Fibroblast of villous mesenchyme (primary cell): ENCODE data around the gene NOBOX. TPM values are rescaled to one million over a fixed set of nuclear protein-coding genes. Genes with fewer than 3 reads are reported as not detected.

Experiments used
- DNase-seq: peaks from one replicate; pipeline ENCODE4 v3.0.0-alpha.2; 2010; ENCODE audit warnings: low read depth
- H3K4me3 ChIP-seq: 2 replicates; pipeline ENCODE4 v1.5.1; 2011; ENCODE audit warnings: low read depth, mild to moderate bottlenecking, low read length
- CTCF ChIP-seq: IDR thresholded peaks from 2 replicates; pipeline ENCODE4 v1.5.1; 2012; ENCODE audit warnings: low read depth, mild to moderate bottlenecking, low read length; ENCODE audit not compliant: insufficient read depth
- total RNA-seq: library from RNA; depleted of rRNA; stranded (reverse); fragments of >200 nt; gene quantifications from 2 replicates; pipeline ENCODE4 v1.2.3, GENCODE V29; 2012

The NOBOX gene
- not detected in 2 replicates for total RNA-seq

GRCh38 chr7:144403649-144404061 lies at the start of gene NOBOX:
Gene NOBOX, minus strand, starts transcription at chr7:144403693.
- TF ChIP-seq CTCF: no peak
- DNase-seq: no peak
- H3K4me3 ChIP-seq: no peak within 1 kb of the TSS

- DNase-seq: no peak
- TF ChIP-seq CTCF: no peak
- H3K4me3 ChIP-seq: no peak overlapping the region
These were observed 48.6 kb upstream of the NOBOX start for GRCh38 chr7:144452064-144452463.

GRCh38 chr7:144445590-144445989 lies 42.1 kb upstream of the NOBOX start:
- H3K4me3 ChIP-seq: no peak overlapping the region
- DNase-seq: peak; percentile 17
- TF ChIP-seq CTCF: no peak

- DNase-seq: no peak
- no peak overlapping the region for H3K4me3 ChIP-seq
- no peak for TF ChIP-seq CTCF
These were observed 36.3 kb upstream of the NOBOX start for GRCh38 chr7:144439717-144440205.

- TF ChIP-seq CTCF: no peak
- DNase-seq: no peak
- H3K4me3 ChIP-seq: no peak overlapping the region
These were observed 35.3 kb upstream of the NOBOX start for GRCh38 chr7:144438759-144439158.

- peak; percentile 65 for DNase-seq
- H3K4me3 ChIP-seq: no peak overlapping the region
- TF ChIP-seq CTCF: peak; percentile 48
These were observed 34.1 kb upstream of the NOBOX start for GRCh38 chr7:144437370-144438191.
